HCEC 1CT (cell line): ENCODE results near the gene RDH13.
"Not testable (repeated sequence)": the region's sequence is repeated elsewhere in the genome, so short reads cannot be mapped to it uniquely, and the experiment has no call there.

Source experiments
- DNase-seq: peaks from one replicate; pipeline ENCODE4 v3.0.0-alpha.2; 2017

RDH13 gene

DNA sequence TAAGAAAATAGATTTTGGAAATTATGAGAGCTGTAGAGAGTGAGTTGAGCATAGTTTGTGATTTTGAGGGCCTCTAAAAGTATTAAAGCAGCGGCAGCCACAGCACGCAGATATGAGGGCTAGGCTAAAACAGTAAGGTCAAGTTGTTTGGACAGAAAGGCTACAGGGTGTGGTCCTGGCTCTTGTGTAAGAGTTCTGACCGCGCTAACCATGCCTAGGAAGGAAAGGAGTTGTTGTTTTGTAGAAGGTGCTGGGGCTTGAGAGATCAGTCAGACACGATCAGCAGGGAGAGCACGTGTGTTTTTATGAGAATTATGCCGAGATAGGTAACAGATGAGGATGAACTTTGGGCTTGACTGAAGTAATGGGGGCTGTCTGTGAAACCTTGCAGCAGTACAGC, 54.2 kb downstream of the RDH13 start:
- DNase-seq, result not testable (repeated sequence)

DNA sequence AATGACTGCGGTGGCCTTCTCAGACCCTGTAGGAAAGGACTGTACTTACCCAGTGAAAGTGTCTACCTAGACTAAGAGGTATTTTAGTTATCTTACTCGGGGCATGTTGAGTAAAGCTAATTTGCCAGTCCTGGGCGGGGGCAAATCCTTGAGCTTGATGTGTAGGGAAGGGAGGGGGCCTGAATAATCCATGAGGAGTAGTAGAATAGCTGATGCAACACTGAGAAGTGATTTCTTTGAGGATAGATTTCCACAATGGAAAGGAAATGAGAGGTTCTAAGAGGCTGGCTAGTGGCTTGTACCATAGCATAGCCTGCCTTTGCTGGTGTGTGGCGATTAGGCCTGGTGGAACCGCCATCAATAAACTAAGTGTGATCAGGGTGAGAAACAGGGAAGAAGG, 54.8 kb downstream of the RDH13 start:
- DNase-seq, result not testable (repeated sequence)

DNA sequence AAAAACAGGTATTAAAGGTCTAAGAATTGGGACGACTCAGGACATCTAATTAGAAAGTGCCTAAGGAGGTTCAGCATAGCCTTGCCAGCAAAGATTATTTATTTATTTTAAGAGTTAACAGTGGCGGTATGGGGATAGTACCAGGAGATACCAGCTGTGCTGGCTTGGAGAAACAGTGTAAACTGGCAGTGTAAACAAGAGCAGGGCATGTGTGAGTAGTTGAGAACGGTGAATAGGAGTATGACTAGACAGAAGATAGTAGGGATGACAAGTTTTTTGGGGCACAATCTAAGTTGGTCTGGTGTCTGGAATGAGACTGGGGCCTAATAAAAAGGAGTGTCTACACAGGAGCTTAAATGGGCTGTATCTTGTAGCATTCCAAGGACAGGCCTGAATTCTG, 55.4 kb downstream of the RDH13 start:
- not testable (repeated sequence) for DNase-seq

DNA sequence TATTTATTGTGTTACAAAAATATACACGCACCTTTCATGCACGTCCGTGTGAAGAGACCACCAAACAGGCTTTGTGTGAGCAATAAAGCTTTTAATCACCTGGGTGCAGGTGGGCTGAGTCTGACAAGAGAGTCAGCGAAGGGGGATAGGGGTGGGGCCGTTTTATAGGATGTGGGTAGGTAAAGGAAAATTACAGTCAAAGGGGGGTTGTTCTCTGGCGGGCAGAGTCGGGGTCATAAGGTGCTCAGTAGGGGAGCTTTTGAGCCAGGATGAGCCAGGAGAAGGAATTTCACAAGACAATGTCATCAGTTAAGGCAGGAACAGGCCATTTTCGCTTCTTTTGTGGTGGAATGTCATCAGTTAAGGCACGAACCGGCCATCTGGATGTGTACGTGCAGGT, 56.2 kb downstream of the RDH13 start:
- not testable (repeated sequence) for DNase-seq

DNA sequence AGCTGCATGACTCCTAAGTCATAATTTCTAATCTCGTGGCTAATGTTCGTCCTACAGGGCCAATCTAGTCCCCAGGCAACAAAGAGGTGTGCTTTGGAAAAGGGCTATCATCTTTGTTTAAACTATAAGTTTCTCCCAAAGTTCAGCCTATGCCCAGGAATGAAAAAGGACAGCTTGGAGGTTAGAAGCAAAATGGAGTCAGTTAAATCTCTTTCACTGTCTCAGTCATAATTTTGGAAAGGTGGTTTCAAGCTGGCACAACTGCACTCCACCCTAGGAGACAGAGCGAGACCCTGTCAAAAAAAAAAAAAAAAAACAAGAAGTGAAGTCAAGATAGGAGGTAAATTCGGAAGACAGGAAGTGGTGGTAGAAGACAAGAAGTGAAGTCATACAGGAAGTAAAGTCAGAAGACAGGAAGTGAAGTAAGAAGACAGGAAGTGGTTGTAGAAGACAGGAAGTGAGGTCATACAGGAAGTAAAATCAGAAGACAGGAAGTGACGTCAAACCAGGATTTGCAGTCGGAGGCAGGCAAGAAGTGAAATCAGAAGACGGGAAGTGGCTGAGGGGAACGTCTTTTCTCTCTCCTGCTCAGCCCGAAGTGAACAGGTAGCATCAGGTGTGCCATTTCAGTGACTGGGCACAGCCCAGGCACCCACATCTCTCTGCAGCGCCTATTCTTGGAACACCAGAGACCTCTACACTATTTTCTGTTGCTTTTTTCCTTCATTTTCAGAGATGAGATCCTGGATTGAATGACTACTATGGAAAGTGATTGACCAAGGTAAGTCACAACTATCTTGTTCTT, 57.1 kb downstream of the RDH13 start:
- peak; percentile 39 for DNase-seq

DNA sequence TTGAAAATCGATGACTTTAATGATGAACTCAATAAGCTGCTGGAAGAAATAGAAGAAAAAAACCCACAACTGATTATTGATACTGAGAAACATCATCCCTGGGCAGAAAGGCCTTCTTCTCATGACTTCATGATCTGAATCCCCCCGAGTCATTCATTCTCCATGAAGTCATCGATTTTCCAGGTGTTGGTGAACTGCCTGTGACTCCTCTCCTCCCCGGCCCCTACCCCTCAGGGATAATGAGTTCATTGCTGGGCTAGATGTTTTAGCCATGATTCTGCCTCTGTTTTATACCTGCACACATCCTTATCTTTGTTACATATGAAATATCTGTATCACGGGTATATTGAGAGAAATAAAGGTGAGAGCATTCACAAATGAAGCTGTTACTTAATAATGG, 62.2 kb downstream of the RDH13 start:
- DNase-seq, result no peak

DNA sequence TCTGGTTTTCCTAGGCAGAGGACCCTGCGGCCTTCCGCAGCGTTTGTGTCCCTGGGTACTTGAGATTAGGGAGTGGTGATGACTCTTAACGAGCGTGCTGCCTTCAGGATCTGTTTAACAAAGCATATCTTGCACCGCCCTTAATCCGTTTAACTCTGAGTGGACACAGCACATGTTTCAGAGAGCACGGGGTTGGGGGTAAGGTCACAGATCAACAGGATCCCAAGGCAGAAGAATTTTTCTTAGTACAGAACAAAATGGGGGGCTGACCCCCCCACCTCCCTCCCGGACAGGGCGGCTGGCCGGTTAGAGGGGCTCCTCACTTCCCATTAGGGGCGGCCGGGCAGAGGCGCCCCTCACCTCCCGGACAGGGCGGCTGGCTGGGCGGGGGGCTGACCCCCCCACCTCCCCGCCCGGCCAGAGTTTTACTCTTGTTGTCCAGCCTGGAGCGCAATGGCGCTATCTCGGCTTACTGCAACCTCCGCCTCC, 64.2 kb downstream of the RDH13 start:
- DNase-seq, result not testable (repeated sequence)

DNA sequence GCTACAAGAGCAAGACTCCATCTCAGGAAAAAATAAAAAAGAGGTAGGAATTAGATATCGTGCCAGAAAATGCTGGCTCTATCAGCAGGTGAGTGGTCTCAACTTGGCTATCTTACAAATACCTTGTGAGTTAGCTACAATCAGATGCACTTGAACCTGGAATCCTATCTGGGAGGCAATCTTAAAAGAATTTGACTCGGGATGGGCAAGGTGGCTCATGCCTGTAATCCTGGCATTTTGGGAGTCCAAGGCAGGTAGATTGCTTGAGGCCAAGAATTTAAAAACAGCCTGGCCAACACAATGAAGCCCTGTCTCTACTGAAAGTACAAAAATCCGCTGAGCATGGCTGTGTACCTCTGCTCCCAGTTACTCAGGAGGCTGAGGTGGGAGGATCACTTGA, 67.4 kb downstream of the RDH13 start:
- DNase-seq, result no peak
